ENCODE measurements around the gene CLPTM1L.

Gene CLPTM1L

GRCh38 chr5:1298067-1298551 lies 46.8 kb downstream of the CLPTM1L start:
- TF ChIP-seq, protein P1, sequence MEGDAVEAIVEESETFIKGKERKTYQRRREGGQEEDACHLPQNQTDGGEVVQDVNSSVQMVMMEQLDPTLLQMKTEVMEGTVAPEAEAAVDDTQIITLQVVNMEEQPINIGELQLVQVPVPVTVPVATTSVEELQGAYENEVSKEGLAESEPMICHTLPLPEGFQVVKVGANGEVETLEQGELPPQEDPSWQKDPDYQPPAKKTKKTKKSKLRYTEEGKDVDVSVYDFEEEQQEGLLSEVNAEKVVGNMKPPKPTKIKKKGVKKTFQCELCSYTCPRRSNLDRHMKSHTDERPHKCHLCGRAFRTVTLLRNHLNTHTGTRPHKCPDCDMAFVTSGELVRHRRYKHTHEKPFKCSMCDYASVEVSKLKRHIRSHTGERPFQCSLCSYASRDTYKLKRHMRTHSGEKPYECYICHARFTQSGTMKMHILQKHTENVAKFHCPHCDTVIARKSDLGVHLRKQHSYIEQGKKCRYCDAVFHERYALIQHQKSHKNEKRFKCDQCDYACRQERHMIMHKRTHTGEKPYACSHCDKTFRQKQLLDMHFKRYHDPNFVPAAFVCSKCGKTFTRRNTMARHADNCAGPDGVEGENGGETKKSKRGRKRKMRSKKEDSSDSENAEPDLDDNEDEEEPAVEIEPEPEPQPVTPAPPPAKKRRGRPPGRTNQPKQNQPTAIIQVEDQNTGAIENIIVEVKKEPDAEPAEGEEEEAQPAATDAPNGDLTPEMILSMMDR (IDR thresholded peaks at IDR 0.05; ENCODE audit: insufficient read depth, low read depth, low read length, missing control alignments), result no peak
- no peak for DNase-seq (ENCODE audit: low read depth)
- no peak overlapping the region for H3K4me3 ChIP-seq (ENCODE audit: low read length)

- TF ChIP-seq, protein P1 (IDR thresholded peaks at IDR 0.05; ENCODE audit: insufficient read depth, low read depth, low read length, missing control alignments), result no peak
- no peak for DNase-seq (ENCODE audit: low read depth)
- H3K4me3 ChIP-seq (ENCODE audit: low read length), result no peak overlapping the region
Measured at GRCh38 chr5:1297243-1297642, 47.7 kb downstream of the CLPTM1L start.

DNA sequence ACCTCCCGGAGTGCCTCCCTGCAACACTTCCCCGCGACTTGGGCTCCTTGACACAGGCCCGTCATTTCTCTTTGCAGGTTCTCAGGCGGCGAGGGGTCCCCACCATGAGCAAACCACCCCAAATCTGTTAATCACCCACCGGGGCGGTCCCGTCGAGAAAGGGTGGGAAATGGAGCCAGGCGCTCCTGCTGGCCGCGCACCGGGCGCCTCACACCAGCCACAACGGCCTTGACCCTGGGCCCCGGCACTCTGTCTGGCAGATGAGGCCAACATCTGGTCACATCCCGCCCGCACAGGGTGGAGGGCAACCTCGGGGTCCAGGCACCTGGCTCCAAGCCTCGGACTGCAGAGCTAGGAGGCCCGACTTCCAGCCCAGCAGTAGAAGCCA lies 49.3 kb downstream of the CLPTM1L start:
- no peak for DNase-seq (ENCODE audit: low read depth)
- no peak overlapping the region for H3K4me3 ChIP-seq (ENCODE audit: low read length)
- TF ChIP-seq, protein P1 (IDR thresholded peaks at IDR 0.05; ENCODE audit: insufficient read depth, low read depth, low read length, missing control alignments), result no peak

- no peak for DNase-seq (ENCODE audit: low read depth)
- H3K4me3 ChIP-seq (ENCODE audit: low read length), result no peak within 1 kb of the TSS
Measured at GRCh38 chr5:1294835-1295649, 49.9 kb downstream of the CLPTM1L start, which contains the start of gene TERT. TSS of gene TERT (minus strand) at chr5:1295068. CDS start at chr5:1294989, 79 bp downstream.

GRCh38 chr5:1294206-1294834 lies 50.6 kb downstream of the CLPTM1L start:
- TF ChIP-seq, protein P1 (IDR thresholded peaks at IDR 0.05; ENCODE audit: insufficient read depth, low read depth, low read length, missing control alignments), result no peak
- H3K4me3 ChIP-seq (ENCODE audit: low read length), result no peak overlapping the region
- DNase-seq (ENCODE audit: low read depth), result no peak

More at GRCh38 chr5:1294835-1295649, 49.9 kb downstream of the CLPTM1L start, which contains the start of gene TERT:
- TF ChIP-seq, protein P1 (IDR thresholded peaks at IDR 0.05; ENCODE audit: insufficient read depth, low read depth, low read length, missing control alignments), result no peak

GRCh38 chr5:1293416-1294205 lies 51.3 kb downstream of the CLPTM1L start:
- H3K4me3 ChIP-seq (ENCODE audit: low read length), result no peak overlapping the region
- TF ChIP-seq, protein P1 (IDR thresholded peaks at IDR 0.05; ENCODE audit: insufficient read depth, low read depth, low read length, missing control alignments), result no peak
- no peak for DNase-seq (ENCODE audit: low read depth)
